Loucy (cell line): ENCODE measurements around the gene TACC2.

Experiments used
- H2AFZ ChIP-seq: fragments of 200-600 bp; sonication (generic); 2 replicates; pipeline ENCODE4 v1.6.0; 2016; ENCODE audit warnings: antibody characterized with exemption, mild to moderate bottlenecking, low read length, moderate library complexity
- H3F3A ChIP-seq: fragments of 200-600 bp; 2 replicates; pipeline ENCODE4 v1.6.0; 2016; ENCODE audit warnings: antibody characterized with exemption, low read depth, mild to moderate bottlenecking
- H3K27me3 ChIP-seq: fragments of 200-600 bp; sonication (generic); 2 replicates; pipeline ENCODE4 v1.6.1; 2014; ENCODE audit warnings: low read length, mild to moderate bottlenecking; ENCODE audit not compliant: insufficient read depth, poor library complexity, severe bottlenecking
- H3K36me3 ChIP-seq: fragments of 200-600 bp; sonication (generic); 2 replicates; pipeline ENCODE4 v1.6.1; 2016; ENCODE audit warnings: low read length; ENCODE audit not compliant: insufficient read depth
- H3K4me1 ChIP-seq: fragments of 200-600 bp; sonication (generic); 2 replicates; pipeline ENCODE4 v1.5.1; 2014; ENCODE audit warnings: low read length, mild to moderate bottlenecking; ENCODE audit not compliant: insufficient read depth, poor library complexity, severe bottlenecking
- H3K4me2 ChIP-seq: fragments of 200-600 bp; sonication (generic); 2 replicates; pipeline ENCODE4 v1.6.0; 2014; ENCODE audit warnings: antibody characterized with exemption, low read length, low read depth, mild to moderate bottlenecking; ENCODE audit not compliant: poor library complexity, severe bottlenecking
- H3K4me3 ChIP-seq: fragments of 200-600 bp; sonication (generic); 2 replicates; pipeline ENCODE4 v1.5.1; 2014; ENCODE audit warnings: low read length, mild to moderate bottlenecking, mixed read lengths; ENCODE audit not compliant: poor library complexity, severe bottlenecking
- H3K79me2 ChIP-seq: fragments of 200-600 bp; sonication (generic); 2 replicates; pipeline ENCODE4 v1.6.1; 2014; ENCODE audit warnings: low read length; ENCODE audit not compliant: insufficient read depth
- H3K9ac ChIP-seq: fragments of 200-600 bp; sonication (generic); 2 replicates; pipeline ENCODE4 v1.6.0; 2014; ENCODE audit warnings: mild to moderate bottlenecking, low read depth, low read length, moderate library complexity; ENCODE audit not compliant: poor library complexity, severe bottlenecking
- H3K9me2 ChIP-seq: fragments of 200-600 bp; sonication (generic); replicated peaks from 2 replicates; pipeline ENCODE4 v1.6.1; 2016; ENCODE audit warnings: low read depth, low read length, mixed read lengths
- H3K9me3 ChIP-seq: fragments of 200-600 bp; sonication (generic); 2 replicates; pipeline ENCODE4 v1.6.1; 2014; ENCODE audit warnings: mild to moderate bottlenecking, antibody characterized with exemption, low read length, low read depth; ENCODE audit not compliant: insufficient read depth
- H4K20me1 ChIP-seq: fragments of 200-600 bp; sonication (generic); 2 replicates; pipeline ENCODE4 v1.6.0; 2014; ENCODE audit warnings: antibody characterized with exemption, low read length, mild to moderate bottlenecking; ENCODE audit not compliant: insufficient read depth, poor library complexity, severe bottlenecking
- EZH2phosphoT487 ChIP-seq: fragments of 200-600 bp; IDR thresholded peaks from 2 replicates; pipeline ENCODE4 v1.6.1; 2018; ENCODE audit warnings: antibody characterized with exemption, mild to moderate bottlenecking, moderate library complexity, borderline replicate concordance
- TF ChIP-seq, protein P1 (sequence below): fragments of 200-600 bp; sonication (generic); conservative IDR thresholded peaks from 2 replicates; pipeline ENCODE4 v1.5.1; 2014; ENCODE audit warnings: mild to moderate bottlenecking, antibody characterized with exemption, low read length

Gene TACC2

GRCh38 chr10:122124342-122124741, 135.4 kb downstream of the TACC2 start:
- no peaks in the 10 kb centered on the region for H3K36me3 ChIP-seq
- no peaks in the 10 kb centered on the region; the same call in 1 of the 2 replicates for H3K9me3 ChIP-seq
- no peak overlapping the region for H3K4me3 ChIP-seq
- TF ChIP-seq, protein P1, sequence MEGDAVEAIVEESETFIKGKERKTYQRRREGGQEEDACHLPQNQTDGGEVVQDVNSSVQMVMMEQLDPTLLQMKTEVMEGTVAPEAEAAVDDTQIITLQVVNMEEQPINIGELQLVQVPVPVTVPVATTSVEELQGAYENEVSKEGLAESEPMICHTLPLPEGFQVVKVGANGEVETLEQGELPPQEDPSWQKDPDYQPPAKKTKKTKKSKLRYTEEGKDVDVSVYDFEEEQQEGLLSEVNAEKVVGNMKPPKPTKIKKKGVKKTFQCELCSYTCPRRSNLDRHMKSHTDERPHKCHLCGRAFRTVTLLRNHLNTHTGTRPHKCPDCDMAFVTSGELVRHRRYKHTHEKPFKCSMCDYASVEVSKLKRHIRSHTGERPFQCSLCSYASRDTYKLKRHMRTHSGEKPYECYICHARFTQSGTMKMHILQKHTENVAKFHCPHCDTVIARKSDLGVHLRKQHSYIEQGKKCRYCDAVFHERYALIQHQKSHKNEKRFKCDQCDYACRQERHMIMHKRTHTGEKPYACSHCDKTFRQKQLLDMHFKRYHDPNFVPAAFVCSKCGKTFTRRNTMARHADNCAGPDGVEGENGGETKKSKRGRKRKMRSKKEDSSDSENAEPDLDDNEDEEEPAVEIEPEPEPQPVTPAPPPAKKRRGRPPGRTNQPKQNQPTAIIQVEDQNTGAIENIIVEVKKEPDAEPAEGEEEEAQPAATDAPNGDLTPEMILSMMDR = no peak
- TF ChIP-seq EZH2phosphoT487 = no peak
- H3K4me2 ChIP-seq = no peak overlapping the region
- H3F3A ChIP-seq = no peaks in the 10 kb centered on the region
- no peaks in the 10 kb centered on the region for H3K79me2 ChIP-seq
- H3K9ac ChIP-seq = no peak overlapping the region
- H2AFZ ChIP-seq = no peak overlapping the region
- H3K9me2 ChIP-seq = no peaks in the 10 kb centered on the region
- no peaks in the 10 kb centered on the region for H4K20me1 ChIP-seq
- no peaks in the 10 kb centered on the region for H3K27me3 ChIP-seq
- H3K4me1 ChIP-seq = no peaks in the 10 kb centered on the region

DNA sequence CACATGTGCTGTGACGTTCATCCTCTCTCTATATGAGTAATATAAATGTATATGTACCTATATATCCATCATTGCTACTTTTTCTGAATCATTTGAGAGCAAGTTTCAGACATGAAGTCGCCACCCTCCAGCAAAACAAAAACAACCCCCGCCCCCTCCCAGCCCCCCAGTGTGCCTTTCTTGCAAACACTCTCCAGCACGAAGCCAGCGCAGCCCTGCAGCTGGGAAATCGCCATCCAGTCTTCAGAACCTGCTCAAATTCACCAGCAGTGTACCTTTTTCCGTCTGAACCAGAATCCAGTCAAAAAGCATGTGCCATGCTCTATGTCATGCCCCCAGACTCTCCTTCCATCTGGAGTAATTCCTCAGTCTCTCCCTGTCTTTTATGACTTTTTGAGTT, 135.8 kb downstream of the TACC2 start:
- Histone ChIP-seq H3K27me3 (no peaks in the 10 kb centered on the region), H3K9me3 (no peaks in the 10 kb centered on the region; the same call in 1 of the 2 replicates), H3F3A (no peaks in the 10 kb centered on the region), H4K20me1 (no peaks in the 10 kb centered on the region), H2AFZ (no peak overlapping the region), H3K79me2 (no peaks in the 10 kb centered on the region), H3K4me2 (no peak overlapping the region), H3K4me1 (no peaks in the 10 kb centered on the region), H3K36me3 (no peaks in the 10 kb centered on the region), H3K4me3 (no peak overlapping the region), H3K9ac (no peak overlapping the region), H3K9me2 (no peaks in the 10 kb centered on the region)
- TF ChIP-seq, protein P1 = no peak
- no peak for TF ChIP-seq EZH2phosphoT487

DNA sequence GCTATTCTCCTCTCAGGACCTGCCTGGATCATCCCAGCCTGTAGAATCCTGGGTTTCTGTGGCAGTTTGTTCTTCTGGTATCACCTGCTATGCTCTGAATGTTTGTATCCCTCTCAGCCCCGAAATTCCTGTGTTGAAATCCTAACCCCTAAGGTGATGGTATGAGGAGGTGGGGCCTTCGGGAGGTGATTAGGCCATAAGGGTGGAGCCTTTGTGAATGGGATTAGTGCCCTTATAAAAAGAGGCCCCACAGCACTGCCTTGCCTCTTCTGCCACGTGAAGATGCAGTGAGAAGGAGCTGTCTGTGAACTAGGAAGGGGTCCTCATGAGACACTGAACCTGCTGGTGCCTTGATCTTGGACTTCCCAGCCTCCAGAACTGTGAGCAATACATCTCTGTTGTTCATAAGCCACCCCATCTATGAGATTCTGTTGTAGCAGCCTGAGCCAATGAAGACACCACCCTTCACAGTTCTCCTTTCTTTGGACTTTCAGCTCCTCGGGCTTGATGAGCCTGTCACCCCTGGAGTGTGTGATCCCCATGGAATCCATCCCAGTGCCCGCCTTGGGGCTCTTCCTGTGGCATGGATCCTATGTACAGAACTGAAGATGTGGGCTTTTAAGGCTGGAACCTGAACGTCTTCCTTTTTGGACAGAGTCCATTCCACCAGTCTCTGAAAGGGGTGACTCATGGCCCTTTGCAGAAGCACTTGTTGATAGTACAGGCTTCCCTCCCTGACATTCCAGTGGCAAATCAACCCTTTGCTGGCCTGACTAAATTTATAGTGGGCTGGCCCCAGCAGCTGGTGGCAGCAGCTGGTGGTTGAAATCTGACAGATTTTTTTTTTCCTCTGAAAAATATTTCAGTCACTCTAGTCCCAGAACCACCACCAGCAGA, 138.0 kb downstream of the TACC2 start:
- Histone ChIP-seq H3K4me2 (no peak overlapping the region), H3K4me1 (no peaks in the 10 kb centered on the region), H3K9me2 (no peaks in the 10 kb centered on the region), H3K36me3 (no peaks in the 10 kb centered on the region), H2AFZ (no peak overlapping the region), H3K9me3 (no peaks in the 10 kb centered on the region; the same call in 1 of the 2 replicates), H4K20me1 (no peaks in the 10 kb centered on the region), H3K27me3 (no peaks in the 10 kb centered on the region), H3K79me2 (no peaks in the 10 kb centered on the region), H3K9ac (no peak overlapping the region), H3K4me3 (no peak overlapping the region), H3F3A (no peaks in the 10 kb centered on the region)
- TF ChIP-seq, protein P1 = no peak
- no peak for TF ChIP-seq EZH2phosphoT487
